Measurements from ENCODE around the gene STXBP3.

GRCh38 chr1:108706643-108707042 lies 39.8 kb upstream of the STXBP3 start:
- TF ChIP-seq CTCF (IDR thresholded peaks at IDR 0.05), result no peak
- no peak for TF ChIP-seq POLR2A (IDR thresholded peaks at IDR 0.05)

All from uterus (tissue), 2 donors.